GM21529 (cell line): ENCODE results near the gene RAB43.
A peak's percentile ranks its signal among the peaks of the same experiment; 100 is the strongest.
"Not testable (repeated sequence)": the region's sequence is repeated elsewhere in the genome, so short reads cannot be mapped to it uniquely, and the experiment has no call there.

Experiments used
- ATAC-seq: cut with Tn5 transposase; IDR thresholded peaks from one replicate; pipeline ENCODE4 v1.9.1; 2021; ENCODE audit not compliant: unreplicated experiment

Gene RAB43

GRCh38 chr3:129121792-129122411 lies at the start of gene RAB43:
RAB43 (minus strand) TSS chr3:129121804; CDS start chr3:129121489, 315 bp downstream.
- peak; percentile 44 for ATAC-seq

DNA sequence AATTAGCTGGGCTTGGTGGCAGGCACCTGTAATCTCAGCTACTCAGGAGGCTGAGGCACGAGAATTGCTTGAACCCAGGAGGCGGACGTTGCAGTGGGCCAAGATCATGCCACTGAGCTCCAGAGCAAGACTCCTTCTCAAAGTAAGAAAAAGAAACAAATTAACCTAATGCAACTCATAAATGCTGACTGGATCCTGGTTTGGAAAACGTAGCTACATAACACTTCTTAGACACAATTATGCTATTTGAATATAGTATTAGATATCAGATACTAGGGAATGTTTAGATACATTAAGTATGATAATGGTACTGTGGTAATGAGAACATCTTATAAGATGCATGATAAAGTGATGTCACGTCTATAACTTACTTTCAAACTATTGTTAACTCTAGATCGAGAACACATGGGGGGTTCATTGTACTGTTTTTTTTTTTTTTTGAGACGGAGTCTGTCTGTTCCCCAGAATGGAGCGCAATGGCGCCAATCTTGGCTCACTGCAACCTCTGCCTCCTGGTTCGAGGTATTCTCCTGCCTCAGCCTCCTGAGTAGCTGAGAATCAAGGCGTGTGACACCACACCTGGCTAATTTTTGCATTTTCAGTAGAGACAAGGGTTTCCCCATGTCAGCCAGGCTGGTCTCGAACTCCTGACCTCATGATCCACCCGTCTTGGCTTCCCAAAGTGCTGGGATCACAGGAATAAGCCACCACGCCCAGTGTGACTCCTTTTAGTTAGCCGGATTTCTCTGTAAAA lies 45.2 kb upstream of the RAB43 start:
- ATAC-seq, result no peak

DNA sequence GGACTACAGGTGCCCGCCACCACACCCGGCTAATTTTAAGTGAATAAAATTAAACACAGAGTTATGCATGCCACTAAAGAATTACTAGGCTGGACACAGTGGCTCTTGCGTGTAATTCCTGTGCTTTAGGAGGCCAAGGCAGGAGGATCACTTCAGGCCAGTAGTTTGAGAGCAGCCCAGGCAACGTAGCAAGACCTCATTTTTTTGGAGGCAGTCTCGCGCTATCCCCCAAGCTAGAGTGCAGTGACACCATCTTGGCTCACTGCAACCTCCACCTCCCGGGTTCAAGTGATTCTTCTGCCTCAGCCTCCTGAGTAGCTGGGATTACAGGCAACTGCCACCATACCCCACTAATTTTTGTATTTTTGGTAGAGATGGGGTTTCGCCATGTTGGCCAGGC lies 44.0 kb upstream of the RAB43 start:
- not testable (repeated sequence) for ATAC-seq

- no peak for ATAC-seq
These were observed 42.9 kb upstream of the RAB43 start for GRCh38 chr3:129164500-129164899.

DNA sequence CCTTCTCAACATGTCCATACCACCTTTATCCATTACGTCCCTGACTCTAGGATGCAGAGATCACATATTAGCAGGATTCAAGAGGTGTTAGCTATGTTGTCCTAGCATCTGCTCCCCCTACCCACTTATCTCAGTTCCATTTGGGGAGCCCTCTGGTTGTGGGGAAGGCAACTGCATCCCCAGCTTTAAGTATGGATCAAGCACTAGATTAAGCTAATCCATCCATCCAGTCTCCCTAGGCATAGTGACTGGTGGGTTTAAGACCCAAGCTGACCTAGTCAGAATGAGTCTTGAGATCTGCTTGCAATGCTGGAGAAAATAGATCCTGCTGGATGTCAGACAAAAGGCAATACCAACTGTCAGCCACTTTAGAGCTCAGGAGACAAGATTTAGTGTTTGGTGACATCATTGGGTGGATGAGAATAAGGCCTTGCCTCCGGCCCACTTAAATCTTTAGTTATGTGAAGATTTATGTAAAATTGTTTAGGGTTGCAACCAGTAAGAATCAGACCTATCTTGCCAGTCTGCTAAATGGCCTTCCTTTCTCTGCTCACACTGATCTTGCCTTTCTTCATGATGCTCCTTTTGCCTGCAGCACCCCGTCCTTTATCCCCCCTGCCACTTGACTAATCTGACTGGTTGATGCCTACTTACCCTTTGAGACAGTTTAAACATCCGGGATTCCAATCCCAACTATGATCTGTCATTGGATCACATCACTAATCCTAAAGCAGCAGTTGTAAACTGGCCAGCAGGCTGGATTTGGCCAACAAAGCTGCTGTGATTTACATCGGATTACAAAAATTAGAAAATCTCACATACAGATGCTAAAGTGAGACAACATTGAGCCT lies 41.4 kb upstream of the RAB43 start:
- no peak for ATAC-seq

- ATAC-seq, result peak; percentile 5
These were observed 40.3 kb upstream of the RAB43 start for GRCh38 chr3:129161860-129162271.

DNA sequence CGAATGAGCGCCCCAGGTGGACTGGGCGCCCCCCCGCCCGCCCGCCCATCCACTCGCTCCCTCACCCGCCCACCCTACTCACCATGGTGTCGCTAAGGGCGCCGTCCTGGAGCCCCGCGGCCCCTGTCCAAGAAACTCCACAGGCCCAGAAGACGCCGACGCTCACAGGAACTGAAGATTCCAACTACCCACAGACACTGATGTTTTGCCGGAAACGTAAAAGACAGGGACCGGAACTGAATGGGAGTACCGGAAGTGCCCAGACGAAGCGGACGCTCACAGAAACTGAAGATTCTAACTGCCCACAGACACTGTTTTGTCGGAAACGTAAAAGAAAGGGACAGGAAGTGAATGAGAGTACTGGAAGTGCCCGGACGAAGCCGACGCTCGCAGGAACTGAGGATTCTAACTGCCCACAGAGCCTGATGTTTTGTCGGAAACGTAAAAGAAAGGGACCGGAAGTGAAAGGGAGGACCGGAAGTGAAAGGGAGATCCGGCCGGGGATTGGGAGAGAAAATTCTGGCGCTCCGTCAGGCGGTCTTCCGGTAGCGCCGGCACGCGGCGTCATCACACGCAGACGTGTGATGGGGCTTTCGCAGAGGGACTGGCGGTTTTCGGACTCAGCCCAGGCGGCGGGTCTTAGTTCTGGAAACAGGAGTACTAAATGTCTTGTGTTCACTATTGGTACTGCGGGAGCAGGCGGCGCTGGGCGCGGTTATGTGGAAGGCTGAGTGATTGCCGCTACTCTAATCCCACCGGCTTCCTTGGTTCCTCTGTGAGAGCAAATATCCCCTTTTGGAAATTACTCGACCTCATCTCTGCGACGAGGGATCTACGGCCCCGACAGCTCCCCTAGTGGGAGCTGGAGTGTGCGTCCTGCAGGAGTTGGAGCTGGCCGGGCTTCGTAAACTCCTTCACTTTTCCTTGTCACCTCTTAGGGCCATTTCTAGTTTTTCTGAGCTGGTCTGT lies 39.6 kb upstream of the RAB43 start, which contains the start of gene ISY1:
ISY1 (minus strand) TSS at position 173 of the 969 bp plus-strand sequence; CDS start at position 85, 88 bp downstream.
- ATAC-seq, result peak; percentile 75

DNA sequence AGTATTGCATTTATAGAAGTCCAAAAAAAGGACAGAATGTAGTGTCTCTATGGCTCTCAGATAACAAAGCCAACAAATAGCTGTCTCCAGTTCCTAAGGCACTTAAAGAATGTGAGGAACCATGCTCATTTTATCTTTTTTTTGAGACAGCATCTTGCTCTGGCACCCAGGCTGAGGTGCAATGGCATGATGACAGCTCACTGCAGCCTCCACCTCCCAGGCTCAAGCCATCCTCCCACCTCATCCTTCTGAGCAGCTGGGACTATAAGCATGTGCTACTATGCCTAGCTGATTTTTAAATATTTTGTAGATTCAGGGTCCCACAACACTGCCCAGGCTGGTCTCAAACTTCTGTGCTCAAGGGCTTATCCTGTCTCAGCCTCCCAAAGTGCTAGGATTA lies 23.2 kb upstream of the RAB43 start:
- ATAC-seq, result no peak

DNA sequence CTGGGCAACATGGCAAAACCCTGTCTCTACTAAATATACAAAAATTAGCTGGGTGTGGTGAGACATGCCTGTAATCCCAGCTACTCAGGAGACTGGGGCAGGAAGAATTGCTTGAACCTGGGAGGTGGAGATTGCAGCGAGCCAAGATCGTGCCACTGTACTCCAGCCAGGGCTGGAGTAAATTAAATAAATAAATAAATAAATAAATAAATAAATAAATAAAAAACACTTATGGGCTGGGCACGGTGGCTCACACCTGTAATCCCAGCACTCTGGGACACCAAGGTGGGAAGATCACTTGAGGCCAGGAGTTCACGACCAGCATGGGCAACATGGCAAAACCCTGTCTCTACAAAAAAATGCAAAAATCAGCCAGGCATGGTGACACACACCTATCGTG lies 19.4 kb upstream of the RAB43 start:
- not testable (repeated sequence) for ATAC-seq

DNA sequence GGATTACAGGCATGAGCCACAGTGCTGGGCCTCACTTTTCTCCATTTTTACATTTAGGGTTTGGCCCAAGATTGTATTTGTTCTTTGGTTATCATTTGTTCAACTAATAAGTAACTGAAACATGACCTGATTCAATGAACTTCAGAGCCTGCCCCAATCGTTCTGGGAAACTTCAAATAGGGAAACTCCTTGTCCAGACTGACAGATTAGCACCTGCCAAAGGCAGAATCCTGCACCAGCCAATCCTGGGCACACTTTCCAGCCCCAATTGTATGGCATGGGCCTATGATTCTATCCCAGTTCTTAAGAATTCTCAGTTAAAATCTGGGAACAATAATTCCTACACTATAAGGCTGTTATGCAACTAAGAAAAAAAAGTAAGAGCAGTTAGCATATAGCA lies 18.3 kb upstream of the RAB43 start:
- no peak for ATAC-seq

DNA sequence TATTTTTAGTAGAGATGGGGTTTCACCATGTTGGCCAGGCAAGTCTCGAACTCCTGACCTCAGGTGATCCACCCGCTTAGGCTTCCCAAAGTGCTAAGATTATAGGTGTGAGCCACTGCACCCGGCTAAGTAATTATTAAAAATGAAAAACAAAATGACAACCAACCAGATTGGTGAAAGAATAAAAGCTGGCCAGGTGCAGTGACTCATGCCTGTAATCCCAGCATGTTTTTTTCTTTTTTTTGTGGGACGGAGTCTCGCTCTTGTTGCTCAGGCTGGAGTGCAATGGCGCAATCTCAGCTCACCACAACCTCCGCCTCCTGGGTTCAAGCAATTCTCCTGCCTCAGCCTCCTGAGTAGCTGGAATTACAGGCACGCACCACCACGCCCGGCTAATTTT lies 14.7 kb upstream of the RAB43 start:
- ATAC-seq, result not testable (repeated sequence)

- ATAC-seq, result no peak
These were observed 10.7 kb upstream of the RAB43 start for GRCh38 chr3:129132097-129132866.

DNA sequence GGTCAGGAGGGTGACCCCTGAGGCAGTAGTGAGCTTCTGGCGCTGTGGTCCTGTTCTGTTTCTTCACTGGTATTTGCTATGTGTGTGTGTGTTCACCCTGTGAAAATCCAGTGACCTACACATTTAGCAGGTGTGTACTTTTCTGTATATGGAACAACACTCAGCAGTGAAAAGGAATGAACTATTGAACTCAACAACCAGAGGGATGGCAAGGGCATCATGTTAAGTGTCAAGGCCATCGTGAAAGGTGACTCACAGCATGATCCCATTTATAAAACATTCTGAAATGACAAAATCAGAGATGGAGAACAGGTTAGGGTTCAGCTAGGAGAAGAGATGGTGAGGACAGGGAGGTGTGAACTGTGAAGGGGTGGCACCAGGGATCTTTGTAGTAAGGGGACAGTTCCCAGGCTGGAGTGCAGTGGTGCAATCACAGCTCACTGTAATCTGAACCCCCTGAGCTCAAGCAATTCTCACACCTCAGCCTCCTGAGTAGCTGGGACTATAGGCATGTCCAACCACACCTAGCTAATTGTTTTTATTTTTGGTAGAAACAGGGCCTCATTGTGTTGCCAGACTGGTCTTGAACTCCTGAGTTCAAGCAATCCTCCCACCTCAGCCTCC lies 10.0 kb upstream of the RAB43 start:
- no peak for ATAC-seq

- no peak for ATAC-seq
These were observed 8.7 kb upstream of the RAB43 start for GRCh38 chr3:129130291-129130813.

DNA sequence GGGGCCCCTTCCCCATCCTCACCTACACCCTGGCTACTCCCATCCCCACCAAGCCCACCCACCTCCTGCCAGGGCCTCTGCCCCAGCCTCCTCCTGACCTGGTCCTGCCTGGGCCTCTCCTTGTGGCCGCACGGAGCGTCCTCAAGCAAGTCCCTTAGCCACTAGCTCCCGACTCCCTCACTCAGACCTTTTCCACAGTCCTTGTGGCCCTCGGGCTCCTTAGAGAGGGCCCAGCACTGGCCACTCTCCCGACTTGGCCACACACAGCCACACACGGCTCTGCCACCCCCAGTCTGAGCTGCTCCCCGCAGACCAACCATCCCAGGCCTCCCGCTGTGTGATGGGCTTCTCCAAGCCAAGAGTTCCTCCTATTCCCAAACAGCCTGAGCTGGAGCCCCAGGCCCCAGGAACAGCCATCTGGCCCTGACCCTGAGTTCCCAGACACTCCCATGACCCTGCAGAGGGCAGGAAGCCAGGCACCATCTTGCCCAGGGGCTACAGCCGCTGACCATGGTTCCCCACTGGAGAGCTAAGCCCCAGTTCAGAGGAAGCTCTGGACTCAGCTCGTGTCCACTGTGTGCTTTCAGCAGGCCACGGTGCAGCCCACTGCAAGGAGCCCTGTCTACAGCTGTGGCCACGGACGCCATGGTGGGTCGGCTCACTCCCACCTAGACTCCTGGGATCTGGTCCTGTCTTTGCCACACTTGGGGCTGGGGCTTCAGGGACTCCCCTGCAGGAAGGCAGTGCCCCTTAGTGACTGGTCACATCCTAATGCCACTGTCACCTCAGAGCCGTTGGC lies 7.0 kb upstream of the RAB43 start:
- ATAC-seq, result no peak

DNA sequence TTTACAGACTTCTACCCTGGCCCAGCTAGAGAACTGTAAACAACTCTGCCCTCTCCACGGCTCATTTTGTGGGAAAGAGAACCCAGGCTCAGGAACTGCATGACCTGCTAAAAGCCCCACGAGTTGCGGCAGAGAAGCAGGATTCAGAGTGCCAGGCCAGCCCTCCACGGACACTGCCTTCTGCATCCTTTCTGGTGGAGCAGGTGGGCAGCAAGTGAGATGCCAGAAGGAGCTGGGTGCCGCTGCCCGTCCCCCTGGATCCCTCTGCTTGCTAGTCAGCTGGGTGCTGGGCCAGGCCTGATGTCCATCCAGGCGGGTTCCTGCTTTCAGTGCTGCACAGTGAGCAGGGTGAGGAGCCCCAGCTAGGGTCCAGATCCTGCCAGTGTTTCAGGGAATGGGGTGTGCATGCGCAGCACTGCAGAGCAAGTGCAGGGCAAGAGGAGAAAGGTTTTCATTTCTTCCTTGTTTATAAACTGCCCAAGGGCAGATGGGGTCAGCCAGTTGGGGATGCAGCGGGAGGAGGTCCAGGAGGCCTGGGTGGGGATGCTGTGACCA lies 5.2 kb upstream of the RAB43 start:
- no peak for ATAC-seq

DNA sequence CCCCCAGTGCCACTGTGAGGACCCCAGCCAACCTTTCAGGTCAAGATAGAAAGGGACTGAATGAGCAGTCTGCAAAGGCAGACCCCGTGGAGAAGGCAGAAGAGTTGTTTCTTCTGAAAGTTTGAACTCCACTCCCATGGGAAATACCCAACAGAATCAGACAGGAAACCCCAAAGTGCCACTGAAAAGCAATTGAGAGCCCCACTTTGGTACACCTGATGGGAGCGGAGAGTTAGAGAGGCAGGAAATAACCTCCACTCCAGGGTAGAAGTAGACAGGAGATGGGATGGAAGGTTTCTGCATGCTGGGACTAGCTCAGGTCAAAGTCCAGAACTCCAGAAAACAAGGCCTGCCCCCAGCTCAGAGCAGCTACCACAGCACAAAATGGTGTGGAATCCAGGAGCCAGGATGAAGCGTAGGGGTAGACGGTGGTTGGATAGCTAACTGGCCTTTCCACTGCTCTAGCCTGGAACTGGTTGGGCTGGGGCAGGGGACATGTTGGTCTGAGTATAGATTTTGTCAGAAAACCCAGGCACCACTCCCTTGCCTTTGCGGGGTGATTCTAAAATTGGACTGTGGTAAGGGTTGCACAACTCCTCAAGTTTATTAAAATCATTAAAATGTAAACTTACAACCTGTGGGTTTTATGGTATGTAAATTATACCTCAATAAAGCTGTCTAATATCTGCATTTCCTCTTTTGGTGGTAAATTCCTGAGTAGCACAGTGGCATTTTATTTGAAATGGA lies 1.9 kb upstream of the RAB43 start:
- no peak for ATAC-seq
